ENCODE results near the gene MT3. TPM values are rescaled to one million over a fixed set of nuclear protein-coding genes. Genes with fewer than 3 reads are reported as not detected.

The MT3 gene
- total RNA-seq, 1 donor from 2014 or later: 0.77 TPM

GRCh38 chr16:56611281-56611833 is 22.0 kb downstream of the MT3 start:
- no peaks in the 10 kb centered on the region for H3K36me3 Mint-ChIP-seq (ENCODE audit: low read depth)
- no peak for DNase-seq (ENCODE audit: low spot score)
- H3K27ac Mint-ChIP-seq (ENCODE audit: unreplicated experiment): peak overlapping the region; percentile 98
- H3K4me1 Mint-ChIP-seq (ENCODE audit: low read depth): peaks cover 74% of the 10 kb centered on the region
- H3K27me3 Mint-ChIP-seq (ENCODE audit: low read depth): no peaks in the 10 kb centered on the region
- no peaks in the 10 kb centered on the region for H3K9me3 Mint-ChIP-seq (ENCODE audit: low read depth)
- H3K4me3 Mint-ChIP-seq (ENCODE audit: unreplicated experiment): no peak overlapping the region
- no peak for TF ChIP-seq CTCF (IDR thresholded peaks at IDR 0.05)

GRCh38 chr16:56613706-56614105 is 24.4 kb downstream of the MT3 start:
- H3K4me1 Mint-ChIP-seq (ENCODE audit: low read depth): peaks cover 58% of the 10 kb centered on the region
- no peak for DNase-seq (ENCODE audit: low spot score)
- H3K9me3 Mint-ChIP-seq (ENCODE audit: low read depth): no peaks in the 10 kb centered on the region
- H3K27ac Mint-ChIP-seq (ENCODE audit: unreplicated experiment): no peak overlapping the region
- no peaks in the 10 kb centered on the region for H3K36me3 Mint-ChIP-seq (ENCODE audit: low read depth)
- no peak for TF ChIP-seq CTCF (IDR thresholded peaks at IDR 0.05)
- H3K27me3 Mint-ChIP-seq (ENCODE audit: low read depth): peaks cover 2% of the 10 kb centered on the region
- H3K4me3 Mint-ChIP-seq (ENCODE audit: unreplicated experiment): no peak overlapping the region

- H3K27me3 Mint-ChIP-seq (ENCODE audit: low read depth): peaks cover 2% of the 10 kb centered on the region
- no peak overlapping the region for H3K27ac Mint-ChIP-seq (ENCODE audit: unreplicated experiment)
- H3K9me3 Mint-ChIP-seq (ENCODE audit: low read depth): no peaks in the 10 kb centered on the region
- peaks cover 49% of the 10 kb centered on the region for H3K4me1 Mint-ChIP-seq (ENCODE audit: low read depth)
- TF ChIP-seq CTCF (IDR thresholded peaks at IDR 0.05): no peak
- no peaks in the 10 kb centered on the region for H3K36me3 Mint-ChIP-seq (ENCODE audit: low read depth)
- DNase-seq (ENCODE audit: low spot score): no peak
- H3K4me3 Mint-ChIP-seq (ENCODE audit: unreplicated experiment): no peak overlapping the region
Measured at GRCh38 chr16:56614549-56614991, 25.2 kb downstream of the MT3 start.

- H3K36me3 Mint-ChIP-seq (ENCODE audit: low read depth): no peaks in the 10 kb centered on the region
- H3K27ac Mint-ChIP-seq (ENCODE audit: unreplicated experiment): no peak overlapping the region
- no peak for DNase-seq (ENCODE audit: low spot score)
- peaks cover 2% of the 10 kb centered on the region for H3K27me3 Mint-ChIP-seq (ENCODE audit: low read depth)
- no peaks in the 10 kb centered on the region for H3K9me3 Mint-ChIP-seq (ENCODE audit: low read depth)
- peaks cover 41% of the 10 kb centered on the region for H3K4me1 Mint-ChIP-seq (ENCODE audit: low read depth)
- no peak overlapping the region for H3K4me3 Mint-ChIP-seq (ENCODE audit: unreplicated experiment)
- no peak for TF ChIP-seq CTCF (IDR thresholded peaks at IDR 0.05)
Measured at GRCh38 chr16:56615353-56615752, 26.0 kb downstream of the MT3 start.

GRCh38 chr16:56616608-56617211 is 27.4 kb downstream of the MT3 start:
- H3K36me3 Mint-ChIP-seq (ENCODE audit: low read depth): no peaks in the 10 kb centered on the region
- no peak overlapping the region for H3K27ac Mint-ChIP-seq (ENCODE audit: unreplicated experiment)
- peak overlapping the region; percentile 9 for H3K4me3 Mint-ChIP-seq (ENCODE audit: unreplicated experiment)
- TF ChIP-seq CTCF (IDR thresholded peaks at IDR 0.05): no peak
- peaks cover 34% of the 10 kb centered on the region for H3K4me1 Mint-ChIP-seq (ENCODE audit: low read depth)
- peaks cover 2% of the 10 kb centered on the region for H3K27me3 Mint-ChIP-seq (ENCODE audit: low read depth)
- H3K9me3 Mint-ChIP-seq (ENCODE audit: low read depth): no peaks in the 10 kb centered on the region
- DNase-seq (ENCODE audit: low spot score): no peak
